ENCODE measurements around the gene DUSP5. TPM values are rescaled to one million over a fixed set of nuclear protein-coding genes. Genes with fewer than 3 reads are reported as not detected.

DUSP5 gene
- polyA plus RNA-seq, 2 of the 4 experiments (the other 2 are of a cell fraction), result 48.8 to 171 TPM

GRCh38 chr10:110488940-110489339 is 8.8 kb upstream of the DUSP5 start:
- TF ChIP-seq SMC3 (IDR thresholded peaks at IDR 0.05) (no peak), RAD21 (conservative IDR thresholded peaks at IDR 0.05 in 1 of 2, IDR thresholded peaks at IDR 0.05 in 1 of 2) (no peak), ZFP36 (IDR thresholded peaks at IDR 0.05; ENCODE audit: borderline replicate concordance, partially characterized antibody) (no peak)

GRCh38 chr10:110490640-110491039 is 7.1 kb upstream of the DUSP5 start:
- Histone ChIP-seq H3K4me2 (no peak overlapping the region), H3K27ac (peak overlapping the region; percentile 49 to 96), H3K4me3 (no peak overlapping the region), H3K9me3 (no peaks in the 10 kb centered on the region), H3K4me1 (peaks cover 85% of the 10 kb centered on the region)
- POLR2A ChIA-PET, result interaction anchor here (0.9 kb wide), 1 partner anchor 13 kb away, joined by 3 read pairs; no protein-coding TSS in a partner anchor
- DNase-seq (ENCODE audit: low read depth in 1 of 2, low spot score in 1 of 2) (no peak), FAIRE-seq (no peak), ATAC-seq (no peak)
- 94% methylated on average over 4 of the region's 4 CpGs for WGBS (ENCODE audit: missing lambda C conversion rate)
- TF ChIP-seq MAFK (IDR thresholded peaks at IDR 0.05; ENCODE audit: partially characterized antibody) (no peak), SREBF2 (IDR thresholded peaks at IDR 0.05) (no peak), CEBPB (IDR thresholded peaks at IDR 0.05) (no peak), EHMT2 (IDR thresholded peaks at IDR 0.05; ENCODE audit: low read depth) (no peak), REST (IDR thresholded peaks at IDR 0.05) (no peak), SMC3 (IDR thresholded peaks at IDR 0.05) (no peak), PHF8 (IDR thresholded peaks at IDR 0.05; ENCODE audit: borderline replicate concordance, low read depth) (no peak), HES2 (IDR thresholded peaks at IDR 0.05) (no peak), JUNB (IDR thresholded peaks at IDR 0.05) (no peak)
- CTCF ChIA-PET, result interaction anchor here (1.2 kb wide), 1 partner anchor 8 kb away, joined by 4 read pairs; no protein-coding TSS in a partner anchor

More at GRCh38 chr10:110488940-110489339, 8.8 kb upstream of the DUSP5 start:
- no peak overlapping the region; the same call in 2 of the 3 replicates for H3K4me2 ChIP-seq
- no peak for FAIRE-seq
- no peak for ATAC-seq
- ChIA-PET CTCF (interaction anchor here (0.7 to 0.9 kb wide), 3 partner anchors 10 to 135 kb away, joined by 3 to 4 read pairs (median 3); no protein-coding TSS in a partner anchor), POLR2A (no interaction called here)
- peak overlapping the region; percentile 67 to 85 for H3K27ac ChIP-seq
- 97% methylated on average over 5 of the region's 5 CpGs for WGBS (ENCODE audit: missing lambda C conversion rate)
- peaks cover 71% of the 10 kb centered on the region for H3K4me1 ChIP-seq
- H3K9me3 ChIP-seq, result no peaks in the 10 kb centered on the region
- no peak for DNase-seq (ENCODE audit: low read depth in 1 of 2, low spot score in 1 of 2)
- no peak overlapping the region for H3K4me3 ChIP-seq

GRCh38 chr10:110491346-110491745 is 6.4 kb upstream of the DUSP5 start:
- H3K4me1 ChIP-seq, result peaks cover 87% of the 10 kb centered on the region
- peak overlapping the region; percentile 93 for H3K4me2 ChIP-seq
- ChIA-PET POLR2A (interaction anchor here (0.9 to 2.3 kb wide), 2 partner anchors 13 to 92 kb away, joined by 3 to 8 read pairs; no protein-coding TSS in a partner anchor), CTCF (interaction anchor here (0.7 to 1.2 kb wide), 5 partner anchors 7 to 348 kb away, joined by 3 to 4 read pairs (median 4); no protein-coding TSS in a partner anchor)
- H3K4me3 ChIP-seq, result no peak overlapping the region
- peak in 1 of 2 experiments; percentile 59 for DNase-seq (ENCODE audit: low read depth in 1 of 2, low spot score in 1 of 2)
- no peak for FAIRE-seq
- no peaks in the 10 kb centered on the region for H3K9me3 ChIP-seq
- no peak for ATAC-seq
- no peak for TF ChIP-seq FOSL2 (IDR thresholded peaks at IDR 0.05)
- peak; percentile 24; the same call in 1 of the 2 replicates for TF ChIP-seq FOSL2 (CRISPR knock-in tag; IDR thresholded peaks at IDR 0.05)
- 0 out of 2 replicates have a peak, but pooled peaks have one; percentile 43 for TF ChIP-seq HOXA7 (CRISPR knock-in tag; IDR thresholded peaks at IDR 0.05)
- no peak for TF ChIP-seq E2F6 (IDR thresholded peaks at IDR 0.05; ENCODE audit: borderline replicate concordance, low read depth)
- H3K27ac ChIP-seq, result peak overlapping the region; percentile 49 to 96
- WGBS (ENCODE audit: missing lambda C conversion rate), result 37% methylated on average over 2 of the region's 2 CpGs

Data from A549 (cell line).